HG02798 (cell line): ENCODE results near the gene CCM2.
"Not testable (repeated sequence)": the region's sequence is repeated elsewhere in the genome, so short reads cannot be mapped to it uniquely, and the experiment has no call there.

Experiments
- ATAC-seq: cut with Tn5 transposase; IDR thresholded peaks from one replicate; pipeline ENCODE4 v1.9.1; 2021; ENCODE audit warnings: mild to moderate bottlenecking; ENCODE audit not compliant: unreplicated experiment, poor library complexity

Gene CCM2

DNA sequence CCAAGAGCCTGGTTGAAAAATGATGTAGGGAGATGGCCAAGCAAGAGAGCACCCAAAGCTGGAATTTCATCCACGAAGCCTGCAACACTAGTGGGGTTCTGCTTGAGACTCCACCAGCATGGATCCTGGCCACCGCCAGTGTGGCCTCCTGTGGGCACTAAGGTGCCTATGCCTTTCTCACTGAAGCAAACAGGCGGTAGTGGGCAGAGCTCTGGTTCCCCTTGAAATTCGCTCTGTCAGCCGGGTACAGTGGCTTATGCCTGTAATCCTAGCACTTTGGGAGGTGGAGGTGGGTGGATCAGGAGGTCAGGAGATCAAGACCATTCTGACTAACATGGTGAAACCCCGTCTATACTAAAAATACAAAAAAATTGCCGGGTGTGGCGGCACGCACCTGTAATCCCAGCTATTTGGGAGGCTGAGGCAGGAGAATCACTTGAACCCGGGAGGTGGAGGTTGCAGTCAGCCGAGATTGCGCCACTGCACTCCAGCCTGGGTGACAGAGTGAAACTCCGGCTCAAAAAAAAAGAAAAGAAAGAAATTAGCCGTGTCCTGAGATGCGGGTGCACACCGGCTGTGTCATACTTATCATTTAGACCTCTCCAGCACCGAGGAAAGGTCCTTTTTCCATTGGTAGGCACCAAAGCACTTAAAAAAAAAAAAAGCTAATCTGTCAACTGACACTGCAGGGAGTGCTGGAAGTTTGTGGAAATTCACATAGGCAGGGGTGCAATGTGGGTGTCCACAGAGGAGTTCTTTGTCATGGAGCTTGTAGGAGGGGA is 28.3 kb downstream of the CCM2 start:
- no peak for ATAC-seq

DNA sequence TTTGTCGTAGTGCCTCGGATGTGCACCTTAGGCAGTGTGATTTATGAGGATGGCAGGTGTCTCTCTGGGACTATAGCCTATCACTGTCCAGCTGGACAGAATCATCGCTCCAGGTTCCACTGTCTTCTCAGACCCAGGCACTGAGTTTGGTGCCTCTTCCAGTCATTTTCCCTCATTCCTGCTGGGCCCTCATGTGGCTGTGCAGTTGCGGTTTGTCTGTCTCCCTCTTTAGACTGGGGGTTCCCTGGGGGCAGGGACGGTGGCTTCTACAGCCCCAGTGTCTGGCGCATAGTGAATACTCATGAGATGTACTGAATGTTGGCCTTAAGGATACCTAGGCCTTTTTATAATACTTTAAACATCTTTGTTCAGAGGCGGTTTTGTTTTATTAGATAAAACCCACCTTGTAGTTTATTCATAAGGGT is 28.9 kb downstream of the CCM2 start:
- ATAC-seq = no peak

DNA sequence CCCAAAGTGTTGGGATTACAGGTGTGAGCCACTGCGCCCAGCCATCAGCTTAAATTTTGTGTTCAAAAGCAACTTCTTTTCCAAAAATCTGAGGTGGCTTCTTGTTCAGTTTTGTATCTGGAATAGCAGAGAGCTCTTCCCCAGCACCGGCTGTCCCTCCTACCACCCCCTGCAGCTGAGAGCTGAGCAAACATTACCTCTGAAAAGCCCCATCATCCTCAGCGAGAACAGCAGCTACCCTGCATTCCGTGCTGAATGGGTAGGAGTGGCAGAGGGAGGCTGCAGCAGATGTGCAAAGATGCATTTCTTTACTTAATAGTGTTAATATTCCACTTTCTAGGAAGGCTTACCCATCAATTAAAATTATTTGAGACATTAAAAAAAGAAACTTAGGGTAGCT is 31.8 kb downstream of the CCM2 start:
- ATAC-seq = no peak

DNA sequence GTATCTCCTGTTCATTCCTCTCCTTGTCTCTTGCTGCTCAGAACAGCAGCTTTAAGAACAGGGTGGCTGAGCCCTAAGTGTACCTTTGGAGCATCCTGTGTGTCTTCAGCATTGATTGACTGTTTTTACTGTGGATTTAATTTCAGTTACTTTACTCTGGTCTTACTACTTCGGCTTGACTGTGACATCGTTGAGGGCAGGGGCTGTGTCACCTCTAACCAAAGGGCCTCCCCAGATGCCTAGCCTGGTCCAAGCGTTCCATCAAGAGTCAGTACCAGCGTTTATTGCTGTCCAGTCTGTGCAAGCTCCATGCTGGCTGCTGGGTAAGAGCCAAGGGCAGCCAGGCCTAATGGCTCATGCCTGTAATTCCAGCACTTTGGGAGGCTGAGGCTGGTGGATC is 32.4 kb downstream of the CCM2 start:
- no peak for ATAC-seq

DNA sequence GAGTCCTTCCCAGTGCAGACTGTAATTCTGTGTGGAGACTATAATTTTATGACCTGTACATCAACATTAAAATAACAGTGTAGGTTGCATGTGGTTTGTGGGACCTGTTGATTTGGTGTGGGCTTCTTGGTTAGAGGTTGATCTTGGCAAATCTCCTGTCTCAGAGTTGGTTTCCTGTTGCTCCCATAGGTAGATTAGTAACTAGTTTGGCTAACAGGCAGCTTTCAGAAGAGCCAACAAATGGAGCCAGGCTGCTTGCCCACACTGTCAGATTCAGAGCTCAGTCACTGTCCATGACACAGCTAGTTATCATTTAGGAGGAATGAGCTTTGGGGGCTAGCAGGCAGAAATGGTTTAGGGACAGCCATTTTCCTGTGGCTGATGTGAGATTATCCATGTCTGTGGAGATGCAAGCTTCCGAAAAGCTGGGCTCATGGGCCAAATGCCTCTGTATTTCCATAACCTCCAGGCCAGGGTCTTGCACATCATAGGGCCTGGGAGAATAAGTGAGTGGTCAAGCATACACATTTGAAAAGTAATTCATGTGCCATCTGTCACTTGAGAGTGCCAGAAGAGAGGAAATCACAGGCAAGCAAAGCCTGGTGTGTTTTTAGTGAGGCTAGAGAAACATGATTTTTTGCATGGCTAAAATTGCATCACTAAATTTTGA is 33.4 kb downstream of the CCM2 start:
- ATAC-seq = no peak

DNA sequence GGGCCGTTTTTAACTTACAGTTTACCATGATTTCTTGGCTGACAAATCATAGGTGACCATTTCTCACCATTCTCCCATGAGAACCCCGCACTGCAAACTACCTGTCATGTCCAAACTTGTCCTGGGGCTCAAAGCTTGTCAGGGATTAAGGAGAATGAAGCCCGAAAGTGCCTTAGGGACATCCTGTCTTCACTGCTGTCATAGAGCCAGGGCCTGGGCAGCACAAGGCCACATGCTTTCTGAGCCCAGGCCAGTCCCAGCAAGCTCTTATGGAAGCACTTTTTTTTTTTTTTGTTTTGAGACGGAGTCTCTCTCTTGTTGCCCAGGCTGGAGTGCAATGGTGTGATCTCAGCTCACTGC is 33.9 kb downstream of the CCM2 start:
- ATAC-seq = no peak

DNA sequence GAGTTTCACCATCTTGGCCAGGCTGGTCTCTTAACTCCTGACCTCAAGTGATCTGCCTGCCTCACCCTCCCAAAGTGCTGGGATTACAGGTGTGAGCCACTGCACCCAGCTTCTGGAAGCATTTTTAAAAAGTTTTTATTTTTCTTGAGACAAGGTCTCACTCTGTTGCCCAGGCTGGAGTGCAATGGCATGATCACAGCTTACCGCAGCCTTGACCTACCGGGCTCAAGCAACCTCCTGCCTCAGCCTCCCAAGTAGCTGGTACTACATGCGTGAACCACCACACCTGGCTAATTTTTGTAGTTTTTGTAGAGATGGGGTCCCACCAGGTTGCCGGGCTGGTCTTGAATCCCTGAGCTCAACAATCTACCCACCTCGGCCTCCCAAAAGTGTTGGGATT is 34.7 kb downstream of the CCM2 start:
- not testable (repeated sequence) for ATAC-seq

DNA sequence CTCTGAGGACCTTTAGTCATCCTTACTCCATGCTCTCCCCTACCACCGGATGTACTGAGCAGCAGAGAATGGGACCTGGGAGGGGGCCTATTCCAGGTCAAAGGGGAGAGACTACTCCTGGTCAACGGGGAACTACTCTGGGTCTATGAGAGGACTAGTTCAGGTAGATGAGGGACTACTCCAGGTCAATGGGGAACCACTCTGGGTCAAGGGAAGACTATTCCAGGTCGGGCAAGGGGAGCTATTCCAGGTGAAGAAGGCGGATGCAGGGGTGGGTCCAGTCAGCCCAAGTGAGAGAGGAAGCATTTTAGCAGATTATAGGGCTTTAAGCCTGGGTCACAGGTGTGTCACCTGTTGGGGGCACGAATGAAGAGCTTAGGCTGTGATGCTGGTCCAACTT is 35.4 kb downstream of the CCM2 start:
- ATAC-seq = no peak

DNA sequence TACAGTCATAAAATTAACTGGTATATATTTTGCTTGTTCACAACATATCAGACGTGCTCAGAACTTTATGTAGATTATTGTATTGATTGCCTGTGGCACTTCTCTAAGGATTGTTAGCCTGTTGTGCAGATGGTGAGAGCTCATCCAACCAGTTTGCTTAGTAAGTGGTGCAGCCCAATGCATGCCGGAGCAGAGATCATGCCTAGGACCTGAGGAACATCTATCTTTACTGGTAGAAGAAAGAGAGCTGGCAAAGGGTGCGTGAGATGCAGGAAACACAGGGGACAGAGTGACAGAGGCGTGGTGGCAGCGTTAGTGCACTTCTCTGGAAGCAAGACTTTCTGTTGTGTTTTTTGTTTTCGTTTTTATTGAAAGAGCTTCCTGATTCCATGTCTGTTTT is 35.9 kb downstream of the CCM2 start:
- no peak for ATAC-seq

DNA sequence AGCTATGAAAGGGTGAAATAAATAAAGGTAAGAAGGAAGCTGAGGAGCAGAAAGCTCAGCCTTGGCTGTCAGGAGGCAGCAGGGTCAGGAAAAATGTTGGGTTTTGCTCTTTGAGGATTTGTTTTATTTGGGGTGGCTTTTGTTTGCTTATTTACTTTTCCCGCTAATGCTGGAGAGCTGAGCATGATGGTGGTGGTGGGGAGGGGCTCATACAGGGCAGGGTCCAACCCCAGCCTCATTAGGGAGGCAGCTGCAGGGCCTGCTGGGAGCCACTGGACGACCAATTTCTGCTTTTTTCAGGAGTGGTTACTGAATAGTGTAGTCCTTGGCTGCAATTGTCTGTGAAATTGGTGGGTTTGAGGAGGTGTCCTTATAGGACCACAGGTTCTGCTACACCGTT is 36.3 kb downstream of the CCM2 start:
- ATAC-seq = no peak

DNA sequence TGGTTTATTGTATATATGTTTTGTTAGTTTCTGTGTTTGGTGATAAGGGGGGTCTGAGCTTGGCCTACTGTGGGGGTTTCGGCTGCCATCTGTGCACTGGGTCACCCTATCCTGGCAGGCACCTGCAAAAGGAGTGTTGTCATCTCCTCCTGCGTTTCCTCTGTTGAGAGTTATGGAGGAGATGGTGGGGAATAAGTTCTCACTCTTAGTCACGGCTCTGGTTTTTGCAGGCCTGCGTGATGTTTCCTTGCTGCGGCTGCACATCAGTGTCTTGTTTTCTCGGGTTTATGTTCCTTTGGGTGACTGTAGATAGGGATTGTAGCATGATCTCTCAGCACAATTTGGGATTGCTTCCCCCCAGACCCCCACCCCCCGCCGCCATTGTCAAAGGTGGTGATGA is 36.8 kb downstream of the CCM2 start:
- no peak for ATAC-seq

DNA sequence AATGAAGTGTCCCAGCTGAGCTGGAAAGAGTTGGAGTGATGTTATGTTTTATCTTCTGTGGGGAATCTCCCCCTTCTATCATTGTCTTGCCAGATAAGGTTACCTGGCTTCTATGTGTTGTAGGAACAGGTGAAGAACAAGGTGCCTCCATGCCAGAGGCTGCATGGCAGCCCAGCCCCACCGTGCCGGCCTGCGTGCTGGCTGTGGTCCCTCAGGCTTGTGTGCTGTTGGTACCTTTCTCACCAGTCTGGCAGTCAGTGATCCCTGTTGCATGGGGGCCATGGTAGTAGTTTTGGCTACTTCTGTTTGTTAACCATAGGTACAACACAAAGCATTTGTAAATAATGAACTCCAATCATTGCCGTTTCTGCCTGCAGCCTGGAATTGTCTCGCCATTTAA is 37.9 kb downstream of the CCM2 start:
- no peak for ATAC-seq

DNA sequence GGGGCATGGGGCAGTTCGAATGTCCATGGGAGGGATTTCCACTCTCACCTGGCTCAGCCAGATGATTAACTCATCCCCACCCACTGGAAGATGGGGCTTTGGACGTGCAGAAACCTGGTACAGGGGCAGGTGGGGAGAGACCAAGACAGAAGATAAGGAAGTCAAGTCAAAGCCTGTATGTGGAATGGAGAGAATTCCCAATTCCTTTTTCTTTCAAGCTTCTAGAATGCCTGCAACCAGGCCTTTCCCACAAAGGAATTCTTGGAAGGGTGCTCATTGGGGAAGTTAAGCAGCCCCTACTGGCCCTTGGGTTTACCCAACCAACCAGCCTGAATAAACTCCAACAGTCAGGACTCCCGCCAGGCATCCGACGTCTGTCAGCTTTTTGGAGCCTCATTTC is 39.1 kb downstream of the CCM2 start:
- no peak for ATAC-seq

DNA sequence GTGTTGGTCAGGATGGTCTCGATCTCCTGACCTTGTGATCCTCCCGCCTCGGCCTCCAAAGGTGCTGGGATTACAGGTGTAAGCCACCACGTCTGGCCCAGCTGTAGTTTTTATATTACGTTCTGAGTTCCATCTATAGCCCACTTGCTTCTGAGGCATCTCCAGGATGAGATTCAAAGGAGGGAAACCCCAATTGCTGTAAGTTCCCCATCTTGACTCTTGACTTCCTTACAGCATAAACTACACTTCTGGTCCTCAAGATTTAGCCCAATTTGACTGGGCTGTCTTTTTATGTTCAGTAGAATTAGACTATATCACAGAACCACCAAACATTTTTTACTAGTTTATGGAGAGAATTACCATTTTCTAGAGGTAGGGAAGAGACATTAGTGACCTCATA is 44.3 kb downstream of the CCM2 start:
- no peak for ATAC-seq

DNA sequence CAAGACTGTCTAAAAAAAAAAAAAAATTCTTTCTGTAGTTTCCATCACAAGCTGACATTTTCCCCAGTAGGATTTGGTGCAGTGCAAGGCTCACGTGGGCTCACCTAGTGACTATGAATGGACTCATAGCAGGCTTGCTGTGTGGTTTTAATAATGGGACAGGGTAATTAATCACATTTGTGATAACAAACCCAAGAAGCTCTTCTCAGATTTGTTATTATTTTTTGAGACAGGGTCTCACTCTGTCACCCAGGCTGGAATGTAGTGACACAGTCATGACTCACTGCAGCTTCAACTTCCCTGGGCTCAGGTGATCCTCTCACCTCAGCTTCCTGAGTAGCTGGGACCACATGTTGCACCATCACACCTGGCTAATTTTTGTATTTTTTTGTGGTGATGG is 48.7 kb downstream of the CCM2 start:
- ATAC-seq = no peak

DNA sequence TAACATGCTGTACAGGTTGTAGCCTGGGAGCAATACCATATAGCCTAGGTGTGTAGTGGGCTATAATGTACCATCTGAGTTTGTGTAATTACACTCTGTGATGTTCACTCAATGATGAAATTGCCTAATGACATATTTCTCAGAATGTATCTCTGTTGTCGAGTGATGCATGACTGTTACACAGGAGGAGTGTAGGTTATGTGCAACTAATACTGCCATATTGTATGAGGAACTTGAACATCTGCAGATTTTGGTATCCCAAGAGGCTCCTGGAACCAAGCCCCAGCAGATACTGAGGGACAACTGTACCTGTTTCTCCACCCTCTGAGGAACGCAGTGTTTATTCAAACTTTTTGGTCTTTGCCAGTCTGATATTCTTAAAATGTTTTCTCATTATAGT is 50.2 kb downstream of the CCM2 start:
- ATAC-seq = no peak

DNA sequence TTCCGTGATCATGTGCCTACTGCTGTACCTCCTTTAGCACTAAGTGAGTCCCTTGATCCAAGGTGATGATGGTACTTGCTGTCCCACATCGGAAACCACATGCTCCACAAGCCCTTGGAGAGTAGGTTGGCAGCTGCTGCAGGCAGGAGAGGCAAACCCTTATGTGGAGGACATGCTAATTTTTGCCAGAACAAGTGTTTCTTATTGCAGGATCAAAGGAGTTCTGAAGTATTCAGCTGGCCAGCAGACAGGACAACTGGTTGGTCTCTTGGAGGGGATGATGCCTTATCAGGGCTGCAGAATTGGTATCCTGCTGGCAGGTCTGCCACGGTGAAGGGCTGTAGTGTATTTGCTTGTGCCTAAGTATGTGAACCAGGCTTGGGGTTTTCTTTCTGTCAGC is 52.0 kb downstream of the CCM2 start:
- no peak for ATAC-seq

DNA sequence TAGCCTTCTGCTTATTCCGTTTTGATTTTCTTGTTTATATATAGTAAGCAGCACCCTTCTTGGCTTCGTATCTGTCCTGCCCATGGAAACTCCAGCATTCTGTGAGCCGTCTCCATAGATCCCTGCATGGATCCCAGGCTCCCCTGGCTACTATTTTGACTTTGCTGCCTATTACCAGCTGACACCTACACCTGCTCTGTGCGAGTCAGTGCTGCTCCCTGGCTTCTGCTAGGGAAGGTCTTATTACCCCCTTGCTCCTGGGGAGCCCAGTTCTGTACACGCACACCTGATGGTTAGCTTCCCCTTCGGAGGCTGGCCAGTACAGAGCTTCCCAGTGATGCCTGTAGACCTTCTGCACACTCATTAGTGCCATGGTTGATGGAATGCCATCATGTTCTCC is 53.4 kb downstream of the CCM2 start:
- ATAC-seq = no peak

DNA sequence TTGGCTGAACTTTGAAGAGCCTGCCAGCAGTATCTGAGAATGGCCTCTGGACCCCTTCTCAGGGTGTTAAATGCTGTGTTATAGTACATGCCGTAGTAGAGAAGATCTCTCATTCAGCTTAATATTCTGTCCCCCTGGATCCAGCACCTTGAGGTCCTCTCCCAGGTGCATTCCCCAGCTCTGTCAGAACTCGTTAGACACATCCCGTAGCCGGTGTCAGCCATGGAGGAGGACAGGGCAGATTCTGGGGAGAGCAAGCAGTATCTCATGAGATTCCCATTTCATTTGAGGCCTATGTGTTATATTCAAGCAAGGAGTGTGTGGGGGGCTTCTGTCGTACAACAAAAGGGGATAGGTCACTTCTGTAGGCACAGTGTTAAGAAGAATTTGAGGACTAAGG is 53.9 kb downstream of the CCM2 start:
- no peak for ATAC-seq

DNA sequence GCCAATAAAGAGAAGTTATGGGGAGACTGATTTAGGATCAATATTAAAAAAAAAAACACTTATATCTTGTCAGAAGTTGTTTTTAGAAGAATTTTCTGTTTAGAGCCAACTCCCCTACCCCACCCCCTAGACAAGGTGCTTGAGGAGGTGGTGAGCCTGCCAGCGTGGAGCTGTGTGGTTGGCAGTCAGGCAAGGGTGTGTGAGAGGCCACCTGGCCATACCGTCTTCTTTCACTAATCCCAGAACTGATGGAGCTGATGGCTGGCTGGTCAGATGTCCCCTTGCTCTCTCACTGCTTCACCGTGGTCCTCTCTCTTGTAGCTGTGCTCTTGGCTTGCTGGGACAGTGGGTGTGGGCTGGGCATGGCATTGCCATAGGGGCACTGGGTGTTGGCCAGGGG is 54.4 kb downstream of the CCM2 start:
- no peak for ATAC-seq

DNA sequence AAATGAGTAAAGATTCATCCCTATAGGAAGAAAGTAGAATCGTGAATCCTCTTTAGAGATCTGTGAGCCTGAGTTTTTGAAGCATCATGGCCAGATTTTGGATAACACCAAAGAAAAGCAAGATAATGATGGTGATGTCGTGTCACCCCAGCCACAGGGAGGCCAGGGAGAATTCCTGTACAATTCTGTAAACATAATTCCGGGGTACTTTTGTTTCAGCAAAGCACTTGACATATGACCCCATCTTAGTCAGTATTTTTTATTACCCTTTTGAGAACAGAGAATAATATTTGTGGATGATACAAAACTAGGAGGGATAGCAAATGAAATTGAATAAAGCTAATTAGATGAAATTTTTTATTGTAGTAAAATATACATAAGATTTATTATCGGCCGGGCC is 55.0 kb downstream of the CCM2 start:
- ATAC-seq = no peak

DNA sequence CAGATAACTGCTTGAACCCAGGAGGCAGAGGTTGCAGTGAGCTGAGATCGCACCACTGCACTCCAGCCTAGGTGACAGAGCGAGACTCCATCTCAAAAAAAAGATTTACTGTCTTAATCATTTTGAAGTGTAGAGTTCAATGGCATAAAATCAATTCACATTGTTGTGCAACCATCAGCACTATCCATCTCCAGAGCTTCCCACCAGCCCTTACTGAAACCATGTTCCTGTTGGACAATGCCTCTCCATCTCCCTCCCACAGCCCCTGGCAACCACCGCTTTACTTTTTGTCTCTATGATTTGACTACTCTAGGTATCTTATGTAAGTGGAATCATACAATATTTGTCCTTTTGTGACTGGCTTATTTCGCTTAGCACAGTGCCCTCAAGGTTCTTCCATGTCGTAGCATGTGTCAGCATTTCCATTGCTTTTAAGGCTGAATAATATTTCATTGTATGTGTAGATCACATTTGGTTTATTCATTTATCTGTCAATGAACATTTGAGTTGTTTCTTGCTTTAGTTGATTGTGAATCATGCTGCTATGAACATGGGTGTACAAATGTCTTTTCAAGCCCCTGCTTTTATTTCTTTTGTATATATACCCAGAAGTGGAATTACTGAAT is 55.7 kb downstream of the CCM2 start:
- no peak for ATAC-seq
